Measurements from ENCODE around the gene HAP1. TPM values are rescaled to one million over a fixed set of nuclear protein-coding genes. Genes with fewer than 3 reads are reported as not detected.

The HAP1 gene
- total and polyA plus RNA-seq, 4 donors, result under 0.01 to 0.05 (median 0.03) TPM

DNA sequence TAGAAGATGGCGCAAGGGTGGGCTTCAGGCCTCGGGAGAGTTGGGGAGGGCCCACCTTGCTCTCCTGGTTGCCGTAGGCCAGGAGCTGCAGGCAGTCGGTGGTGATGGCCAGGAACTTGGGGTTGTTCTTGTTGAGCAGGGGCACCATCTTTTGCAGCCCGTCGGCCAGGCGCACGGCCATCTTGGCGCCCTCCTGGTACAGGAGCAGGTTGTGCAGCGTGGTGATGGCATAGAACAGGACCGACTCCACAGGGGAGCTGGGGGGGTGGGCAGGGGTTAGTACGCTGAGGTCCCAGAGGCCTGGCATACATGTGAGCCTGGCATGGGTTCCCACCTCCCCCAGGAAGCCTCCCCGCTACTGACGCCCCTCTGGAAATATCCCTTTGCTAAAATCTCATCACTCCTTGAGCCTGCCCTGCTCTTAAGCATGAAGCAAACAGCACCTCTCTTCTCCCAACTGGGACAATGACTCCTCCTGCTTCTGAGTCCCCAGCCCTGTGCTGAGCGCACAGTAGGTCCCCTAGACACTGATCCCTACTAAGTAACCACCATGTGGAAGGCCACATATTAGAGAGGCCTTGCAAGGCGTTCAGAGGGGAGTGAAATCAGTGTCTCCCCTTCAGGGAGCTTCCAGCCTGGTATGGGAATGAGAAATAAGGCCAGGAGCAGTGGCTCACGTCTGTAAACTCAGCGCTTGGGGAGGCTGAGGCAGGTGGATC is 33.0 kb upstream of the HAP1 start:
- H3K9ac ChIP-seq (ENCODE audit: low read depth in 1 of 2, low read length in 2 of 2), result no peak overlapping the region
- no peaks in the 10 kb centered on the region for H3K27me3 ChIP-seq (ENCODE audit: control insufficient read depth in 4 of 4, insufficient read depth in 4 of 4, low read length in 3 of 4)
- no peak overlapping the region for H3K27ac ChIP-seq (ENCODE audit: low read depth in 1 of 2, low read length in 2 of 2)
- peaks cover 6 to 29% (median 16%) of the 10 kb centered on the region in 4 donors for H3K4me1 ChIP-seq (ENCODE audit: control insufficient read depth in 4 of 4, insufficient read depth in 4 of 4, low read length in 3 of 4)
- peaks cover 12 to 59% (median 45%) of the 10 kb centered on the region in 4 donors for H3K36me3 ChIP-seq (ENCODE audit: control insufficient read depth in 4 of 4, insufficient read depth in 3 of 4, low read depth in 1 of 4, low read length in 3 of 4)
- no peaks in the 10 kb centered on the region for H3K9me3 ChIP-seq (ENCODE audit: control insufficient read depth in 4 of 4, low read length in 3 of 4)
- TF ChIP-seq, protein P1, sequence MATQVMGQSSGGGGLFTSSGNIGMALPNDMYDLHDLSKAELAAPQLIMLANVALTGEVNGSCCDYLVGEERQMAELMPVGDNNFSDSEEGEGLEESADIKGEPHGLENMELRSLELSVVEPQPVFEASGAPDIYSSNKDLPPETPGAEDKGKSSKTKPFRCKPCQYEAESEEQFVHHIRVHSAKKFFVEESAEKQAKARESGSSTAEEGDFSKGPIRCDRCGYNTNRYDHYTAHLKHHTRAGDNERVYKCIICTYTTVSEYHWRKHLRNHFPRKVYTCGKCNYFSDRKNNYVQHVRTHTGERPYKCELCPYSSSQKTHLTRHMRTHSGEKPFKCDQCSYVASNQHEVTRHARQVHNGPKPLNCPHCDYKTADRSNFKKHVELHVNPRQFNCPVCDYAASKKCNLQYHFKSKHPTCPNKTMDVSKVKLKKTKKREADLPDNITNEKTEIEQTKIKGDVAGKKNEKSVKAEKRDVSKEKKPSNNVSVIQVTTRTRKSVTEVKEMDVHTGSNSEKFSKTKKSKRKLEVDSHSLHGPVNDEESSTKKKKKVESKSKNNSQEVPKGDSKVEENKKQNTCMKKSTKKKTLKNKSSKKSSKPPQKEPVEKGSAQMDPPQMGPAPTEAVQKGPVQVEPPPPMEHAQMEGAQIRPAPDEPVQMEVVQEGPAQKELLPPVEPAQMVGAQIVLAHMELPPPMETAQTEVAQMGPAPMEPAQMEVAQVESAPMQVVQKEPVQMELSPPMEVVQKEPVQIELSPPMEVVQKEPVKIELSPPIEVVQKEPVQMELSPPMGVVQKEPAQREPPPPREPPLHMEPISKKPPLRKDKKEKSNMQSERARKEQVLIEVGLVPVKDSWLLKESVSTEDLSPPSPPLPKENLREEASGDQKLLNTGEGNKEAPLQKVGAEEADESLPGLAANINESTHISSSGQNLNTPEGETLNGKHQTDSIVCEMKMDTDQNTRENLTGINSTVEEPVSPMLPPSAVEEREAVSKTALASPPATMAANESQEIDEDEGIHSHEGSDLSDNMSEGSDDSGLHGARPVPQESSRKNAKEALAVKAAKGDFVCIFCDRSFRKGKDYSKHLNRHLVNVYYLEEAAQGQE (IDR thresholded peaks at IDR 0.05), result no peak
- no peak for TF ChIP-seq FOXA2 (IDR thresholded peaks at IDR 0.05)
- TF ChIP-seq, protein P2, sequence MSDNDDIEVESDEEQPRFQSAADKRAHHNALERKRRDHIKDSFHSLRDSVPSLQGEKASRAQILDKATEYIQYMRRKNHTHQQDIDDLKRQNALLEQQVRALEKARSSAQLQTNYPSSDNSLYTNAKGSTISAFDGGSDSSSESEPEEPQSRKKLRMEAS (IDR thresholded peaks at IDR 0.05), result no peak
- TF ChIP-seq FOXA1 (IDR thresholded peaks at IDR 0.05), result no peak
- TF ChIP-seq TAF1 (conservative IDR thresholded peaks at IDR 0.05), result no peak
- TF ChIP-seq HNF4G (IDR thresholded peaks at IDR 0.05), result no peak
- no peak for TF ChIP-seq JUND (IDR thresholded peaks at IDR 0.05)
- no peak for TF ChIP-seq GABPA (IDR thresholded peaks at IDR 0.05 in 1 of 2, conservative IDR thresholded peaks at IDR 0.05 in 1 of 2)
- TF ChIP-seq EGR1 (IDR thresholded peaks at IDR 0.05; ENCODE audit: low read depth in 2 of 2), result no peak
- no peak for TF ChIP-seq YY1 (IDR thresholded peaks at IDR 0.05)
- DNase-seq (ENCODE audit: low spot score), result no peak
- no peak overlapping the region for H3K4me3 ChIP-seq (ENCODE audit: low read depth in 1 of 3, low read length in 3 of 3)
- 97% methylated on average over 18 of the region's 18 CpGs for WGBS

DNA sequence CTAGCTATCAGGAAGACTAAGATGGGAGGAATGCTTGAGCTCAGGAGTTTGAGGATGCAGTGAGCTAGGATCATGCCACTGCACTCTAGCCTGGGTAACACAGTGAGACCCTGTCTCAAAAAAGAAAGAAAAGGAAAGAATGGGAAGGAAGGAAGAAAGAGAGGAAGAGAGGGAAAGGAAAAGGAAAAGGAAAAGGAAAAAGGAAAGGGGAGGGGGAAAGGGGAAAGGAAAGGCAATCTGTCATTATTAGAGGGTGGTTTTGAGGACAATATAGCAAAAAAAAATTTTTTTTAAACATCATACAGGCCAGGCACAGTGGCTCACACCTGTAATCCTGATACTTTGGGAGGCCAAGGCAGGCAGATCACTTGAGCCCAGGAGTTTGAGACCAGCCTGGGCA is 31.7 kb upstream of the HAP1 start:
- Histone ChIP-seq H3K27me3 (ENCODE audit: control insufficient read depth in 4 of 4, insufficient read depth in 4 of 4, low read length in 3 of 4) (no peaks in the 10 kb centered on the region), H3K4me3 (ENCODE audit: low read depth in 1 of 3, low read length in 3 of 3) (no peak overlapping the region), H3K4me1 (ENCODE audit: control insufficient read depth in 4 of 4, insufficient read depth in 4 of 4, low read length in 3 of 4) (peaks cover 0 to 16% (median 3%) of the 10 kb centered on the region in 4 donors), H3K27ac (ENCODE audit: low read depth in 1 of 2, low read length in 2 of 2) (no peak overlapping the region), H3K9me3 (ENCODE audit: control insufficient read depth in 4 of 4, low read length in 3 of 4) (no peaks in the 10 kb centered on the region), H3K9ac (ENCODE audit: low read depth in 1 of 2, low read length in 2 of 2) (no peak overlapping the region), H3K36me3 (ENCODE audit: control insufficient read depth in 4 of 4, insufficient read depth in 3 of 4, low read depth in 1 of 4, low read length in 3 of 4) (peaks cover 14 to 67% (median 49%) of the 10 kb centered on the region in 4 donors)
- DNase-seq (ENCODE audit: low spot score), result no peak
- TF ChIP-seq, protein P3, sequence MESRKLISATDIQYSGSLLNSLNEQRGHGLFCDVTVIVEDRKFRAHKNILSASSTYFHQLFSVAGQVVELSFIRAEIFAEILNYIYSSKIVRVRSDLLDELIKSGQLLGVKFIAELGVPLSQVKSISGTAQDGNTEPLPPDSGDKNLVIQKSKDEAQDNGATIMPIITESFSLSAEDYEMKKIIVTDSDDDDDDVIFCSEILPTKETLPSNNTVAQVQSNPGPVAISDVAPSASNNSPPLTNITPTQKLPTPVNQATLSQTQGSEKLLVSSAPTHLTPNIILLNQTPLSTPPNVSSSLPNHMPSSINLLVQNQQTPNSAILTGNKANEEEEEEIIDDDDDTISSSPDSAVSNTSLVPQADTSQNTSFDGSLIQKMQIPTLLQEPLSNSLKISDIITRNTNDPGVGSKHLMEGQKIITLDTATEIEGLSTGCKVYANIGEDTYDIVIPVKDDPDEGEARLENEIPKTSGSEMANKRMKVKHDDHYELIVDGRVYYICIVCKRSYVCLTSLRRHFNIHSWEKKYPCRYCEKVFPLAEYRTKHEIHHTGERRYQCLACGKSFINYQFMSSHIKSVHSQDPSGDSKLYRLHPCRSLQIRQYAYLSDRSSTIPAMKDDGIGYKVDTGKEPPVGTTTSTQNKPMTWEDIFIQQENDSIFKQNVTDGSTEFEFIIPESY (IDR thresholded peaks at IDR 0.05), result no peak
- TF ChIP-seq SP1 (IDR thresholded peaks at IDR 0.05) (no peak), GABPA (IDR thresholded peaks at IDR 0.05 in 1 of 2, conservative IDR thresholded peaks at IDR 0.05 in 1 of 2) (no peak), FOXA1 (IDR thresholded peaks at IDR 0.05) (no peak), JUND (IDR thresholded peaks at IDR 0.05) (no peak)
- TF ChIP-seq, protein P1 (IDR thresholded peaks at IDR 0.05), result no peak

Measured in liver (tissue), 9 donors.